ENCODE results near the gene MC3R. TPM values are rescaled to one million over a fixed set of nuclear protein-coding genes. Genes with fewer than 3 reads are reported as not detected.

Gene MC3R
- total and polyA plus RNA-seq, 2 of the 8 experiments (the other 6 are each of a cell fraction or from before 2014, with no cell fraction given), result not detected

- TF ChIP-seq RAD21 (IDR thresholded peaks at IDR 0.05 in 1 of 2, conservative IDR thresholded peaks at IDR 0.05 in 1 of 2; ENCODE audit: low read depth in 2 of 2, low read length in 2 of 2), result no peak
- TF ChIP-seq ZNF274 (IDR thresholded peaks at IDR 0.05; ENCODE audit: borderline replicate concordance, extremely low read depth, low read length), result no peak
- no peak for TF ChIP-seq CEBPB (IDR thresholded peaks at IDR 0.05; ENCODE audit: low read depth, low read length)
- TF ChIP-seq ASH2L (IDR thresholded peaks at IDR 0.05; ENCODE audit: low read length), result no peak
- TF ChIP-seq RFX5 (IDR thresholded peaks at IDR 0.05; ENCODE audit: borderline replicate concordance, low read depth, low read length), result no peak
- TF ChIP-seq, protein P1, sequence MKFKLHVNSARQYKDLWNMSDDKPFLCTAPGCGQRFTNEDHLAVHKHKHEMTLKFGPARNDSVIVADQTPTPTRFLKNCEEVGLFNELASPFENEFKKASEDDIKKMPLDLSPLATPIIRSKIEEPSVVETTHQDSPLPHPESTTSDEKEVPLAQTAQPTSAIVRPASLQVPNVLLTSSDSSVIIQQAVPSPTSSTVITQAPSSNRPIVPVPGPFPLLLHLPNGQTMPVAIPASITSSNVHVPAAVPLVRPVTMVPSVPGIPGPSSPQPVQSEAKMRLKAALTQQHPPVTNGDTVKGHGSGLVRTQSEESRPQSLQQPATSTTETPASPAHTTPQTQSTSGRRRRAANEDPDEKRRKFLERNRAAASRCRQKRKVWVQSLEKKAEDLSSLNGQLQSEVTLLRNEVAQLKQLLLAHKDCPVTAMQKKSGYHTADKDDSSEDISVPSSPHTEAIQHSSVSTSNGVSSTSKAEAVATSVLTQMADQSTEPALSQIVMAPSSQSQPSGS (IDR thresholded peaks at IDR 0.05; ENCODE audit: low read length), result no peak
- TF ChIP-seq SUZ12 (IDR thresholded peaks at IDR 0.05; ENCODE audit: low read length), result no peak
- TF ChIP-seq TAF1 (IDR thresholded peaks at IDR 0.05; ENCODE audit: low read depth, low read length), result no peak
- no peak for TF ChIP-seq BRCA1 (IDR thresholded peaks at IDR 0.05; ENCODE audit: low read depth, low read length)
- TF ChIP-seq EP300 (IDR thresholded peaks at IDR 0.05; ENCODE audit: borderline replicate concordance in 1 of 2, low read depth in 2 of 2, low read length in 2 of 2), result no peak
- TF ChIP-seq USF2 (IDR thresholded peaks at IDR 0.05; ENCODE audit: low read length), result no peak
- no peak for TF ChIP-seq NRF1 (IDR thresholded peaks at IDR 0.05; ENCODE audit: low read depth, low read length)
- TF ChIP-seq, protein P2, sequence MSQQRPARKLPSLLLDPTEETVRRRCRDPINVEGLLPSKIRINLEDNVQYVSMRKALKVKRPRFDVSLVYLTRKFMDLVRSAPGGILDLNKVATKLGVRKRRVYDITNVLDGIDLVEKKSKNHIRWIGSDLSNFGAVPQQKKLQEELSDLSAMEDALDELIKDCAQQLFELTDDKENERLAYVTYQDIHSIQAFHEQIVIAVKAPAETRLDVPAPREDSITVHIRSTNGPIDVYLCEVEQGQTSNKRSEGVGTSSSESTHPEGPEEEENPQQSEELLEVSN (IDR thresholded peaks at IDR 0.05), result no peak
- no peak for TF ChIP-seq KDM1A (IDR thresholded peaks at IDR 0.05; ENCODE audit: borderline replicate concordance, low read length)
- no peak for TF ChIP-seq HDAC2 (IDR thresholded peaks at IDR 0.05; ENCODE audit: borderline replicate concordance in 1 of 2, low read depth in 2 of 2, low read length in 2 of 2)
- TF ChIP-seq JUN (IDR thresholded peaks at IDR 0.05; ENCODE audit: low read depth, low read length), result no peak
- TF ChIP-seq CBX8 (IDR thresholded peaks at IDR 0.05; ENCODE audit: borderline replicate concordance, low read depth, low read length), result no peak
These were observed 25.6 kb upstream of the MC3R start (continued) for GRCh38 chr20:56222945-56223344.
